Fibroblast of lung (primary cell): Measurements from ENCODE around the gene WDR36. TPM values are rescaled to one million over a fixed set of nuclear protein-coding genes. Genes with fewer than 3 reads are reported as not detected.
"Not testable (repeated sequence)": the region's sequence is repeated elsewhere in the genome, so short reads cannot be mapped to it uniquely, and the experiment has no call there.

Source experiments
- DNase-seq, 2 donors: peaks; one replicate each; pipeline versions ENCODE4 v3.0.0 to v3.0.0-alpha.2; 2010; ENCODE audit warnings: low read depth in 2 of 2
- H2AFZ ChIP-seq: 2 replicates; pipeline ENCODE4 v1.5.1; 2012; ENCODE audit warnings: low read length, control low read depth, inconsistent platforms
- H3K27ac ChIP-seq: 2 replicates; pipeline ENCODE4 v1.5.1; 2011; ENCODE audit warnings: low read length, control low read depth; ENCODE audit not compliant: insufficient read depth
- H3K27me3 ChIP-seq: 2 replicates; pipeline ENCODE4 v1.5.1; 2011; ENCODE audit warnings: mild to moderate bottlenecking, low read length; ENCODE audit not compliant: control insufficient read depth, insufficient read depth
- H3K36me3 ChIP-seq: 2 replicates; pipeline ENCODE4 v1.5.1; 2011; ENCODE audit warnings: low read length; ENCODE audit not compliant: control insufficient read depth, insufficient read depth
- H3K4me1 ChIP-seq: 2 replicates; pipeline ENCODE4 v1.5.1; 2011; ENCODE audit warnings: low read length; ENCODE audit not compliant: control insufficient read depth, insufficient read depth; ENCODE audit errors: extremely low read depth
- H3K4me2 ChIP-seq: 2 replicates; pipeline ENCODE4 v1.5.1; 2011; ENCODE audit warnings: low read length, control low read depth; ENCODE audit not compliant: insufficient read depth; ENCODE audit errors: extremely low read depth
- H3K4me3 ChIP-seq, 4 experiments: fragments of 200-600 bp in 1 of 4; sonication (generic) in 1 of 4; replicated peaks in 1 of 4; 2 replicates each; pipeline ENCODE4 v1.5.1; 2011 to 2016; ENCODE audit warnings: low read length in 4 of 4, low read depth in 3 of 4, mild to moderate bottlenecking in 3 of 4, control low read depth in 2 of 4, inconsistent platforms in 1 of 4, mixed read lengths in 1 of 4; ENCODE audit not compliant: insufficient read depth in 1 of 4; ENCODE audit errors: control extremely low read depth in 1 of 4
- H3K79me2 ChIP-seq: 2 replicates; pipeline ENCODE4 v1.5.1; 2012; ENCODE audit warnings: mild to moderate bottlenecking, low read length, inconsistent platforms; ENCODE audit not compliant: control insufficient read depth, insufficient read depth
- H3K9ac ChIP-seq: 2 replicates; pipeline ENCODE4 v1.5.1; 2011; ENCODE audit warnings: mild to moderate bottlenecking, low read length, control low read depth; ENCODE audit not compliant: insufficient read depth
- H3K9me3 ChIP-seq: 2 replicates; pipeline ENCODE4 v1.5.1; 2012; ENCODE audit warnings: low read depth, low read length; ENCODE audit not compliant: control insufficient read depth, insufficient read depth
- H4K20me1 ChIP-seq: 2 replicates; pipeline ENCODE4 v1.5.1; 2011; ENCODE audit warnings: low read length; ENCODE audit not compliant: control insufficient read depth, insufficient read depth; ENCODE audit errors: extremely low read depth
- EZH2 ChIP-seq: IDR thresholded peaks from 2 replicates; pipeline ENCODE4 v1.5.1; 2012; ENCODE audit warnings: low read length, control low read depth, mild to moderate bottlenecking; ENCODE audit errors: missing control alignments
- polyA plus RNA-seq, 2 donors: library from polyadenylated mRNA; depleted of rRNA in 1 of 2; stranded (reverse) in 1 of 2; unstranded in 1 of 2; fragments of >200 nt; gene quantifications; 2 replicates each; pipeline ENCODE4 v1.2.1, GENCODE V29; 2011 to 2012; ENCODE audit warnings: missing spikeins in 1 of 2
- total RNA-seq: library from RNA; depleted of rRNA; stranded (reverse); fragments of >200 nt; gene quantifications from 2 replicates; pipeline ENCODE4 v1.2.1, GENCODE V29; 2014
- TF ChIP-seq, protein P1 (sequence below), 2 donors: IDR thresholded peaks in 1 of 2; conservative IDR thresholded peaks in 1 of 2; 1 replicate in 1 of 2; 2 replicates in 1 of 2; pipeline ENCODE4 v1.5.1; 2011 to 2012; ENCODE audit warnings: low read length in 2 of 2, control low read depth in 1 of 2, inconsistent platforms in 1 of 2, low read depth in 1 of 2, mild to moderate bottlenecking in 1 of 2

Gene WDR36
- total and polyA plus RNA-seq, 2 donors (not counting 1 experiment from before 2014, with no cell fraction given) = 34.7 to 55.8 TPM

DNA sequence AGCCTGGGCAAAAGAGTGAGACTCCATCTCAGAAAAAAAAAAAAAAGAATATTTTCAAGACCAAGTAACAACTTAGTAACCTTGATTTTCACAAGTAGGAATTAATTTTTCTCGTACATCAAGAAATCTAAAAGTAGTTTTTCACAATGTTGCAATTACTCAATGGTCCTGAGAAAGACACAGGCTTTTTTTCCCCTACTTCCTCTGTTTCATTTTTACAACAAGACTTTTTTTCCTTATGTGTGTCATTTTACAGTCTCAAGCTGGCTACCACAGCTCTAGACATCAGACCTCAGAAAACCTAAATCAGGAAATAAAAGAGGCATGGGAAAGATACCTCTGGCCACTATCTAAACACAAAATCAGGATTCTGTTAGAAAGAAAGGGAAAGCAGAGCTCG is 45.9 kb downstream of the WDR36 start:
- Histone ChIP-seq H3K4me2 (no peak overlapping the region), H2AFZ (no peak overlapping the region), H3K27me3 (no peaks in the 10 kb centered on the region), H3K9me3 (no peaks in the 10 kb centered on the region), H3K27ac (no peak overlapping the region), H3K79me2 (no peaks in the 10 kb centered on the region), H3K36me3 (no peaks in the 10 kb centered on the region), H4K20me1 (no peaks in the 10 kb centered on the region), H3K9ac (no peak overlapping the region), H3K4me3 (no peak overlapping the region), H3K4me1 (peaks cover 12% of the 10 kb centered on the region)
- no peak for TF ChIP-seq EZH2
- TF ChIP-seq, protein P1, sequence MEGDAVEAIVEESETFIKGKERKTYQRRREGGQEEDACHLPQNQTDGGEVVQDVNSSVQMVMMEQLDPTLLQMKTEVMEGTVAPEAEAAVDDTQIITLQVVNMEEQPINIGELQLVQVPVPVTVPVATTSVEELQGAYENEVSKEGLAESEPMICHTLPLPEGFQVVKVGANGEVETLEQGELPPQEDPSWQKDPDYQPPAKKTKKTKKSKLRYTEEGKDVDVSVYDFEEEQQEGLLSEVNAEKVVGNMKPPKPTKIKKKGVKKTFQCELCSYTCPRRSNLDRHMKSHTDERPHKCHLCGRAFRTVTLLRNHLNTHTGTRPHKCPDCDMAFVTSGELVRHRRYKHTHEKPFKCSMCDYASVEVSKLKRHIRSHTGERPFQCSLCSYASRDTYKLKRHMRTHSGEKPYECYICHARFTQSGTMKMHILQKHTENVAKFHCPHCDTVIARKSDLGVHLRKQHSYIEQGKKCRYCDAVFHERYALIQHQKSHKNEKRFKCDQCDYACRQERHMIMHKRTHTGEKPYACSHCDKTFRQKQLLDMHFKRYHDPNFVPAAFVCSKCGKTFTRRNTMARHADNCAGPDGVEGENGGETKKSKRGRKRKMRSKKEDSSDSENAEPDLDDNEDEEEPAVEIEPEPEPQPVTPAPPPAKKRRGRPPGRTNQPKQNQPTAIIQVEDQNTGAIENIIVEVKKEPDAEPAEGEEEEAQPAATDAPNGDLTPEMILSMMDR (conservative IDR thresholded peaks at IDR 0.05 in 1 of 2, IDR thresholded peaks at IDR 0.05 in 1 of 2; ENCODE audit: low read depth in 1 of 2, low read length in 2 of 2) = no peak
- DNase-seq = no peak

- DNase-seq, H3K4me1 ChIP-seq, H3K4me2 ChIP-seq, H3K36me3 ChIP-seq, H3K9me3 ChIP-seq, H3K9ac ChIP-seq, H2AFZ ChIP-seq, H4K20me1 ChIP-seq, H3K4me3 ChIP-seq, H3K27ac ChIP-seq, H3K27me3 ChIP-seq, H3K79me2 ChIP-seq: not testable (repeated sequence)
These were observed 49.3 kb downstream of the WDR36 start for GRCh38 chr5:111141471-111141870.

DNA sequence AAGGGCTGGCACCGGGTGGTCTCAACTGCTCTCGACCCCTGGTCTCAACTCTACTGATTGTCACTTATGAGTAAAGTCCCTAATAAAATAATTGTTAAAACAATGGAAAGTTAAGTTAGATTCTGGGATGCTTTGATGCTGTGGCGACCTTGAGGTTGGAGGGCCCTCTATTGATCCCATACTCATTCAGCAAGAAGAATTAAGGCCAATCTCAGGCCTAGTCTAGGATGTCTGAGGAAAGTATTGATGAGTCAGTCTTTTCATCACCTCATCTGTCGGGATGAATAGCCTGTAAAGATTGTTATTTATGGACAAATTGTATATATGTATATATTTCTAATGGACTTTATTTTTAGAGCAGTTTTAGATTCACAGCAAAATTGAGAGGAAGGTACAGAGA is 50.8 kb downstream of the WDR36 start:
- Histone ChIP-seq H2AFZ (no peak overlapping the region), H3K27ac (no peak overlapping the region), H4K20me1 (no peaks in the 10 kb centered on the region), H3K4me3 (no peak overlapping the region), H3K9me3 (no peaks in the 10 kb centered on the region), H3K79me2 (no peaks in the 10 kb centered on the region), H3K4me1 (peaks cover 2% of the 10 kb centered on the region), H3K27me3 (no peaks in the 10 kb centered on the region), H3K4me2 (no peak overlapping the region), H3K9ac (no peak overlapping the region), H3K36me3 (no peaks in the 10 kb centered on the region)
- TF ChIP-seq, protein P1 (conservative IDR thresholded peaks at IDR 0.05 in 1 of 2, IDR thresholded peaks at IDR 0.05 in 1 of 2; ENCODE audit: low read depth in 1 of 2, low read length in 2 of 2) = no peak
- TF ChIP-seq EZH2 = no peak
- peak; percentile 28 to 35 for DNase-seq

DNA sequence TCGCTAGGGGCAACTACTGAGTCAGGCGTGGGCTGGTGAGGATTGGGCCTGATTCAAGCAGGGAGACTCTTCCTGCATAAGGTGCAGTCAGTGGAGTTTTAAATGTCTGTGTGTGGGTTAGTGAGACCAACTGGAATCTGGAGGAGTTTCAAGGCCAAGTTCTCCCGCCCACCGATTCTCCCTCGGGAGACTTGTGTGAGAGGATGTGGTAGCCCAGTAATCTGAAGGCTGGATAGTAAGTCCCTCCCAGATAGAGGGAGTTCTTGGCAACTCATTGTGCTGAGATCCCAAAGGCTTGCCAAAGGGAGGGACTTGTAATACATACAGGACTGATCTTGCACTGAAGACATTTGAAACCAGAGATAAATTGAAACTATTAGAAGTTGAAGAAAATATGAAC is 51.8 kb downstream of the WDR36 start:
- no peak overlapping the region for H3K4me2 ChIP-seq
- no peak overlapping the region for H3K4me3 ChIP-seq
- no peaks in the 10 kb centered on the region for H4K20me1 ChIP-seq
- H3K9ac ChIP-seq = no peak overlapping the region
- DNase-seq = peak; percentile 86 to 97
- H3K36me3 ChIP-seq = no peaks in the 10 kb centered on the region
- H3K4me1 ChIP-seq = peaks cover 2% of the 10 kb centered on the region
- TF ChIP-seq EZH2 = no peak
- TF ChIP-seq, protein P1 (conservative IDR thresholded peaks at IDR 0.05 in 1 of 2, IDR thresholded peaks at IDR 0.05 in 1 of 2; ENCODE audit: low read depth in 1 of 2, low read length in 2 of 2) = no peak
- H3K27ac ChIP-seq = no peak overlapping the region
- no peaks in the 10 kb centered on the region for H3K27me3 ChIP-seq
- no peak overlapping the region for H2AFZ ChIP-seq
- no peaks in the 10 kb centered on the region for H3K79me2 ChIP-seq
- no peaks in the 10 kb centered on the region for H3K9me3 ChIP-seq
